Heart left ventricle (tissue), 16 donors: ENCODE measurements around the gene HYAL1. TPM values are rescaled to one million over a fixed set of nuclear protein-coding genes. Genes with fewer than 3 reads are reported as not detected.

Experiments
- ATAC-seq, 4 donors: fragments of 200-7000 bp; cut with Tn5 transposase; one replicate each; pipeline ENCODE4 v1.9.1; 2020 to 2022; ENCODE audit warnings: moderate library complexity in 4 of 4, mild to moderate bottlenecking in 3 of 4, moderate number of reproducible peaks in 1 of 4
- DNase-seq, 5 donors: peaks; one replicate each; pipeline ENCODE4 v3.0.0-alpha.2; 2020
- H3K27ac ChIP-seq, 12 donors: fragments of 200-600 bp; sonication (generic) in 4 of 12; one replicate each; pipeline versions ENCODE4 v1.5.0 to v1.8.0; 2016 to 2022; ENCODE audit warnings: mild to moderate bottlenecking in 2 of 12
- H3K27me3 ChIP-seq, 9 donors: fragments of 200-600 bp; sonication (generic) in 2 of 9; one replicate each; pipeline versions ENCODE4 v1.5.1 to v1.8.0; 2016 to 2022; ENCODE audit warnings: mild to moderate bottlenecking in 3 of 9
- H3K36me3 ChIP-seq, 9 donors: fragments of 200-600 bp; sonication (generic) in 2 of 9; one replicate each; pipeline versions ENCODE4 v1.5.0 to v1.8.0; 2018 to 2022; ENCODE audit warnings: mild to moderate bottlenecking in 2 of 9
- H3K4me1 ChIP-seq, 12 donors: fragments of 200-600 bp; sonication (generic) in 4 of 12; one replicate each; pipeline versions ENCODE4 v1.5.0 to v1.8.0; 2016 to 2022; ENCODE audit warnings: mild to moderate bottlenecking in 3 of 12
- H3K4me3 ChIP-seq, 12 donors: fragments of 200-600 bp; sonication (generic) in 4 of 12; one replicate each; pipeline versions ENCODE4 v1.5.0 to v1.8.0; 2017 to 2022; ENCODE audit warnings: mild to moderate bottlenecking in 9 of 12, moderate library complexity in 4 of 12
- H3K9me3 ChIP-seq, 12 donors: fragments of 200-600 bp; sonication (generic) in 4 of 12; one replicate each; pipeline versions ENCODE4 v1.5.0 to v1.8.0; 2016 to 2022; ENCODE audit warnings: mild to moderate bottlenecking in 1 of 12
- POLR2A ChIP-seq, 2 donors: fragments of 450-650 bp; IDR thresholded peaks; one replicate each; pipeline ENCODE4 v1.6.1; 2017; ENCODE audit warnings: antibody characterized with exemption in 2 of 2, mild to moderate bottlenecking in 2 of 2, moderate library complexity in 2 of 2
- WGBS, 4 donors: extraction: QIAGEN DNeasy Blood & Tissue Kit in 2 of 4; methylation state at CpG; one replicate each; pipeline versions ENCODE4 v1.1.5 to v1.1.7; 2013 to 2018; 5-methylcytosine and 5-hydroxymethylcytosine counted together
- intact Hi-C, 10 donors: fragments of 100-400 bp; cut with DNase I; formaldehyde crosslinking; loops; one replicate each; pipeline versions ENCODE4 v1.11.1 to v1.14.2; 2022
- polyA plus RNA-seq, 2 donors: library from polyadenylated mRNA; stranded (reverse); fragments of 200-250 nt; gene quantifications; one replicate each; pipeline ENCODE4 v1.2.3, GENCODE V29; 2013
- total RNA-seq, 9 donors: library from RNA; depleted of rRNA in 2 of 9; stranded (reverse); fragments of >200 nt in 2 of 9; fragmentation: NEBNext Ultra II Directional in 3 of 9; extraction: Animal tissue kit (Norgen Biotek cat#: 25700) in 3 of 9; gene quantifications; one replicate each; pipeline versions ENCODE4 v1.1.0 to v1.2.4, GENCODE V29; 2016 to 2023
- TF ChIP-seq, protein P1 (sequence below), 12 donors: fragments of 200-600 bp; sonication (generic) in 4 of 12; IDR thresholded peaks; one replicate each; pipeline versions ENCODE4 v1.5.0 to v1.8.0; 2018 to 2022; ENCODE audit warnings: antibody characterized with exemption in 12 of 12, mild to moderate bottlenecking in 5 of 12
- donor health status: ischemic (EF 13 %, LVEDD 7.1; RV severe dilation, severe dysfunction).
- donor health status: healthy with polysubstance abuse.
- donor health status: DM: no; HTN: yes; CAD: no.
- donor health status: DM: no; HTN: no; CAD: no.
- donor health status: ischemic (EF 25% LVEDD 6.9; RV normal size, moderate dysfunction).
- donor health status: ischemic (EF 25% LVEDD 5.7; RV mildly dilated, moderate dysfunction).
- donor health status: healthy.
- donor health status: DM: yes; HTN: yes; CAD: no.
- donor health status: ischemic (EF 35%, LVEDD 5.7; RV mildly dilated, moderate dysfunction).
- donor health status: nonischemic (EF 11% LVEDD 7.7; RV severe dilation, severe dysfunction).
- donor health status: DM: yes; HTN: yes; CAD: no.
- donor health status: PGD.
- donor health status: ischemic (EF 29% LVEDD 5.4; RV normal size, mild dysfunction).
- donor health status: nonischemic (EF 23%, LVEDD 6.1; RV moderate dilation, normal function).

Gene HYAL1
- total and polyA plus RNA-seq, 11 donors, result 36.9 to 99.7 (median 57.8) TPM

- WGBS, 4 donors, result 30 to 47% (median 42%) methylated on average over 13 to 31 of the region's 31 CpGs
- intact Hi-C loops, result loop anchor here in 8 of 10 donors (1.0 to 10.0 kb wide), 8 partner anchors 19 to 130 kb away; partner anchors contain the start of genes GNAI2 (in 3 of the 8), LSMEM2 (in 2 of the 8), GNAT1 (in 1 of the 8) and HYAL1 (in 1 of the 8)
Observed at GRCh38 chr3:50322386-50323091, 19.2 kb upstream of the HYAL1 start, which contains the start of gene HYAL2. TSS of gene HYAL2 (minus strand) at chr3:50322745. CDS start at chr3:50320489, 2,256 bp downstream.

DNA sequence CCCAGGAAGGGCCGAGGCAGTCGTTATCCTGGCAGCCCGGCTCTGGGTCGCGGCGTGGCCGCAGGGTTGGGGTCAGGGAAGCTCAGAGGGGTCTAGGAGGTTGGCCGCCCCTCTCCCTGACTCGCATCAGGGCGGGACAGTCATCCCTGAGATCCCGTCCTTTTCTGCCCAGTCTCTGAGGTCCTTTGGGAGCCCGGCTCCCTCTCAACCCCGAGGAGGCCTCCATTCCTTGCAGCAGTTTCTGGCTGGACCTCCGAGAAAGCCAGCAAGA lies 18.7 kb upstream of the HYAL1 start:
- no peak for DNase-seq
- Histone ChIP-seq H3K4me3 (peak overlapping the region; percentile 22 to 97 (median 88)), H3K27ac (peak overlapping the region; percentile 93 to 99 (median 98)), H3K36me3 (peaks cover 0 to 50% (median 43%) of the 10 kb centered on the region in 9 donors), H3K27me3 (no peaks in the 10 kb centered on the region), H3K4me1 (peaks cover 6 to 84% (median 63%) of the 10 kb centered on the region in 12 donors), H3K9me3 (no peaks in the 10 kb centered on the region)
- TF ChIP-seq, protein P1, sequence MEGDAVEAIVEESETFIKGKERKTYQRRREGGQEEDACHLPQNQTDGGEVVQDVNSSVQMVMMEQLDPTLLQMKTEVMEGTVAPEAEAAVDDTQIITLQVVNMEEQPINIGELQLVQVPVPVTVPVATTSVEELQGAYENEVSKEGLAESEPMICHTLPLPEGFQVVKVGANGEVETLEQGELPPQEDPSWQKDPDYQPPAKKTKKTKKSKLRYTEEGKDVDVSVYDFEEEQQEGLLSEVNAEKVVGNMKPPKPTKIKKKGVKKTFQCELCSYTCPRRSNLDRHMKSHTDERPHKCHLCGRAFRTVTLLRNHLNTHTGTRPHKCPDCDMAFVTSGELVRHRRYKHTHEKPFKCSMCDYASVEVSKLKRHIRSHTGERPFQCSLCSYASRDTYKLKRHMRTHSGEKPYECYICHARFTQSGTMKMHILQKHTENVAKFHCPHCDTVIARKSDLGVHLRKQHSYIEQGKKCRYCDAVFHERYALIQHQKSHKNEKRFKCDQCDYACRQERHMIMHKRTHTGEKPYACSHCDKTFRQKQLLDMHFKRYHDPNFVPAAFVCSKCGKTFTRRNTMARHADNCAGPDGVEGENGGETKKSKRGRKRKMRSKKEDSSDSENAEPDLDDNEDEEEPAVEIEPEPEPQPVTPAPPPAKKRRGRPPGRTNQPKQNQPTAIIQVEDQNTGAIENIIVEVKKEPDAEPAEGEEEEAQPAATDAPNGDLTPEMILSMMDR (IDR thresholded peaks at IDR 0.05), result no peak
- TF ChIP-seq POLR2A (IDR thresholded peaks at IDR 0.05), result no peak
- intact Hi-C loops, result loop anchor here in 8 of 10 donors (1.0 to 10.0 kb wide), 7 partner anchors 22 to 130 kb away; partner anchors contain the start of genes GNAI2 (in 3 of the 8), LSMEM2 (in 2 of the 8) and GNAT1 (in 1 of the 8)
- ATAC-seq, result no peak
- WGBS, 4 donors, result 21 to 38% (median 22%) methylated on average over 1 to 14 of the region's 14 CpGs

More at GRCh38 chr3:50322386-50323091, 19.2 kb upstream of the HYAL1 start, which contains the start of gene HYAL2:
- peak within 1 kb of the TSS; percentile 93 to 99 (median 98) for H3K27ac ChIP-seq
- no peaks in the 10 kb centered on the region for H3K9me3 ChIP-seq
- H3K4me1 ChIP-seq, result peaks cover 7 to 84% (median 62%) of the 10 kb centered on the region in 12 donors
- TF ChIP-seq, protein P1 (IDR thresholded peaks at IDR 0.05), result no peak
- TF ChIP-seq POLR2A (IDR thresholded peaks at IDR 0.05), result peak in 1 of 2 donors; percentile 46
- H3K36me3 ChIP-seq, result peaks cover 0 to 45% (median 38%) of the 10 kb centered on the region in 9 donors
- no peaks in the 10 kb centered on the region for H3K27me3 ChIP-seq
- peak within 1 kb of the TSS; percentile 62 to 97 (median 88) for H3K4me3 ChIP-seq
- DNase-seq (peak; percentile 79 to 88 (median 85)), ATAC-seq (peak; percentile 6 to 52 (median 12))

DNA sequence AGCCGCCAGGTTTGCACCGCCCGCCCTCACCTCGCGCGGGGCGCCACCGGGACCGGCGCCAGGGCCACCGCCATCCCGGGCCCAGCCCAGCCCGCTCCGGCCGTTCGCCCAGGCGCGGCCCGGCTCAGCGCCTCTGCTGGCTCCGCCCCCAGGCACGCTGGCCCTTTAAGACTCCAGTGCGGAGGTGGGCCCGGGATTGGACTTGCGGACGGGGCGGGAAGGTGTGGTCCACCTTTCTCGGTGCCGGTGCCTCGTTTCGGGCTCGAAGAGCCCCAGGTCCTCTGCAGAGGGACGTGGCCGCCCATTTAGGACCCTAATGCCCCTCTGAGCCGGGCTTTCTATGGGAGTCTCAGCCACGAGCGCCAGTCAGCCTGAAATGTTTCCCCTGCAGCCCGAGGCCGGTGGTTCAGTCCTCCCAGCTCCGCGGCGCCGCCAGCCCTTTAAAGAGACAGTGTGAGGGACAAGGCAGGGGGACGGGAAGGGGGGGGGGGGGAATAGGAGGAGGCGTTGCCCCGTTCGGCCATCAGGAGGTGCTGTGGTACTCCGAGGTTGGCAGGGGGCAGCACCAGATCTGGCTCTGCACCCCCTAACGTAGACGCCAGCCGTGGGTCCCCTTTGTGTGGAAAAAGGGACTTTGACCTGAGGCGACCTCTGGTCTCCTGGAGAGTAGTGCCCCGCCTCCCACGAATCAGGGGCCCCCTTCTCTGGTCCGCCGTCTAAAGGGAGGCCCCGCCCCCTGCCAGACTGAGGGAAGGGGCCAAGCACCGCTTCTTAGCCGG lies 18.2 kb upstream of the HYAL1 start:
- Histone ChIP-seq H3K9me3 (no peaks in the 10 kb centered on the region), H3K4me3 (peak overlapping the region; percentile 62 to 97 (median 88)), H3K27me3 (no peaks in the 10 kb centered on the region), H3K4me1 (peaks cover 5 to 85% (median 61%) of the 10 kb centered on the region in 12 donors), H3K36me3 (peaks cover 0 to 55% (median 48%) of the 10 kb centered on the region in 9 donors), H3K27ac (peak overlapping the region; percentile 93 to 99 (median 98))
- peak; percentile 91 to 95 (median 93) for DNase-seq
- peak; percentile 44 to 82 (median 68) for ATAC-seq
- whole genome bisulfite sequencing, 4 donors, result 0 to 2% (median 1%) methylated on average over 10 to 59 of the region's 59 CpGs
- intact Hi-C loops, result loop anchor here in 9 of 10 donors (1.0 to 10.0 kb wide), 9 partner anchors 17 to 129 kb away; partner anchors contain the start of genes GNAI2 (in 3 of the 9), HYAL1 (in 2 of the 9), LSMEM2 (in 2 of the 9) and GNAT1 (in 1 of the 9)
- TF ChIP-seq, protein P1 (IDR thresholded peaks at IDR 0.05), result peak; percentile 27 to 80 (median 60)
- peak in 1 of 2 donors; percentile 76 for TF ChIP-seq POLR2A (IDR thresholded peaks at IDR 0.05)
